ENCODE data around the gene MRPL51. TPM values are rescaled to one million over a fixed set of nuclear protein-coding genes. Genes with fewer than 3 reads are reported as not detected.
A peak's percentile ranks its signal among the peaks of the same experiment; 100 is the strongest.

The MRPL51 gene
- polyA plus RNA-seq, 6 donors from 2014 or later: 126 to 243 (median 176) TPM

DNA sequence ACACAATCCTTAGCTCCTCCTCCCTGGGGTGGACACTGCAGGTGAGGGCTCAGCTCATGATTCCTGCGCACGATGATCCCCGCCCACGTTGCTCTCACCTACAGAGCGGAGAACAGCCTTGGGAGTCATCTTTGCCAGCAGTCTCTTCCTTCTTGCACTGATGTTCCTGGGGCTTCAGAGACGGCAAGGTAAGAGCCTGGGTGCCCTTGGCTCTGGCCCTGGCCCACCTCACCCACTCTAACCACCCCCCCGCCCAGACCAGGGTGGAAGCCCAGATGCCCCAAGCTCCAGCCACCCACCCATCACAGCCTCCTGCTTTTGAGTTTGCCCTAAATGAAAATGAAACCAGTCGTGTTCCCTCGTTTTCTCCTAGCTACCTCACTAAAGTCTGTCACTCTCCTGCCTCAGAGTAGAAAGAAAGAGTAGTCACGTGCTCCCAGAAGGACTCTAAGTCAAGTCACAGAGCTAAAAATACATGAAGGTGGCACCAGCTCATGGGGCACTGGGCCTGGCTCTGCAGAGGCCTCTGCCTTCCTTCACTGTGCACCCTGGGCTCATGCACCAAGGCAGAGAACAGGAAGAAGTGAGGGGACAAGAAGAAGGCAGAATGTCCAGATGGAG lies 32.2 kb downstream of the MRPL51 start:
- ATAC-seq (ENCODE audit: low read depth in 2 of 2) (no peak), DNase-seq (no peak)
- Mint-ChIP-seq H3K9me3 (no peaks in the 10 kb centered on the region), H3K36me3 (peaks cover 24 to 56% of the 10 kb centered on the region in 2 donors), H3K4me1 (peaks cover 63 to 88% (median 67%) of the 10 kb centered on the region in 3 donors), H3K27me3 (no peaks in the 10 kb centered on the region), H3K27ac (peak overlapping the region; percentile 94 to 100 (median 99)), H3K4me3 (peak overlapping the region in 7 of 8 donors; percentile 39 to 91 (median 71))

DNA sequence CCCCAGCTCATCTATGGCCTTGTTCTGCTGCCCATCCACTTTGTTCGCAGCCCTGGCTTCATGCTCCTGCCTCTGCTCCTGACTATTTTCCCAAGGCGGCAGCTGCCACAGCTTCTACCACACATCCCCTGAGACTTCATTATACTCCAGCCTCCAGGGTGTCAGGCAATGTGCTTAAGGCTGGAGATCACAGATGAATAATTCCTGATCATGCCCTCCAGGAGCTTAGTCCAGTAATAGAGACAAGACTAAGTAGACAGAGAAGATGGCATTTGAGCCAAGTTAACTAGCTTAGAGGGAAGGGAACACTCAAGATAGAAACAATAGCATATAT lies 34.1 kb downstream of the MRPL51 start:
- peaks cover 49 to 82% (median 57%) of the 10 kb centered on the region in 3 donors for H3K4me1 Mint-ChIP-seq
- H3K9me3 Mint-ChIP-seq: no peaks in the 10 kb centered on the region
- peak overlapping the region in 5 of 8 donors; percentile 26 to 50 (median 32) for H3K4me3 Mint-ChIP-seq
- DNase-seq (no peak), ATAC-seq (ENCODE audit: low read depth in 2 of 2) (no peak)
- peaks cover 25 to 47% of the 10 kb centered on the region in 2 donors for H3K36me3 Mint-ChIP-seq
- no peaks in the 10 kb centered on the region for H3K27me3 Mint-ChIP-seq
- H3K27ac Mint-ChIP-seq: peak overlapping the region; percentile 71 to 95 (median 90)

DNA sequence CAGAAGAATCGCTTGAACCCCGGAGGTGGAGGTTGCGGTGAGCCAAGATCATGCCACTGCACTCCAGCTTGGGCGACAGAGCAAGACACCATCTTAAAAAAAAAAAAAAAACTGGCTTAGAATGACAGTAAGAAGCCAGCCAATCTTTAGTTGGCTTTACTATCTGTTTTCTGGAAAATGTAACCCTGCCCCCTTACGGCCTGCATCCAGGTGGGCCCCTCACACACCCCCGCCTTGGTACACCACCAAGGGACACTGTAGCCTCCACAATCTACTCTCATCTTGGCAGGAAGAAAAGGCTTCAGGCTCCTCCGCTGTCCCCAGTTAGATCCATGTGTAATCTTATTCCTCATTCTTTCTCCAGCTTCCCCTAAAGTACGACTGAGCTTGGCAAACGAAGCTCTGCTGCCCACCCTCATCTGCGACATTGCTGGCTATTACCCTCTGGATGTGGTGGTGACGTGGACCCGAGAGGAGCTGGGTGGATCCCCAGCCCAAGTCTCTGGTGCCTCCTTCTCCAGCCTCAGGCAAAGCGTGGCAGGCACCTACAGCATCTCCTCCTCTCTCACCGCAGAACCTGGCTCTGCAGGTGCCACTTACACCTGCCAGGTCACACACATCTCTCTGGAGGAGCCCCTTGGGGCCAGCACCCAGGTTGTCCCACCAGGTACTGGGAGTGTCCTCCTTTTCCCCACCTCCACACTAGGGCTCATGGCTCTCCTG lies 34.6 kb downstream of the MRPL51 start:
- H3K27ac Mint-ChIP-seq: peak overlapping the region; percentile 71 to 97 (median 92)
- peak overlapping the region in 5 of 8 donors; percentile 26 to 50 (median 47) for H3K4me3 Mint-ChIP-seq
- no peak for ATAC-seq (ENCODE audit: low read depth in 2 of 2)
- no peak for DNase-seq
- peaks cover 25 to 49% of the 10 kb centered on the region in 2 donors for H3K36me3 Mint-ChIP-seq
- no peaks in the 10 kb centered on the region for H3K9me3 Mint-ChIP-seq
- H3K4me1 Mint-ChIP-seq: peaks cover 50 to 82% (median 54%) of the 10 kb centered on the region in 3 donors
- no peaks in the 10 kb centered on the region for H3K27me3 Mint-ChIP-seq

DNA sequence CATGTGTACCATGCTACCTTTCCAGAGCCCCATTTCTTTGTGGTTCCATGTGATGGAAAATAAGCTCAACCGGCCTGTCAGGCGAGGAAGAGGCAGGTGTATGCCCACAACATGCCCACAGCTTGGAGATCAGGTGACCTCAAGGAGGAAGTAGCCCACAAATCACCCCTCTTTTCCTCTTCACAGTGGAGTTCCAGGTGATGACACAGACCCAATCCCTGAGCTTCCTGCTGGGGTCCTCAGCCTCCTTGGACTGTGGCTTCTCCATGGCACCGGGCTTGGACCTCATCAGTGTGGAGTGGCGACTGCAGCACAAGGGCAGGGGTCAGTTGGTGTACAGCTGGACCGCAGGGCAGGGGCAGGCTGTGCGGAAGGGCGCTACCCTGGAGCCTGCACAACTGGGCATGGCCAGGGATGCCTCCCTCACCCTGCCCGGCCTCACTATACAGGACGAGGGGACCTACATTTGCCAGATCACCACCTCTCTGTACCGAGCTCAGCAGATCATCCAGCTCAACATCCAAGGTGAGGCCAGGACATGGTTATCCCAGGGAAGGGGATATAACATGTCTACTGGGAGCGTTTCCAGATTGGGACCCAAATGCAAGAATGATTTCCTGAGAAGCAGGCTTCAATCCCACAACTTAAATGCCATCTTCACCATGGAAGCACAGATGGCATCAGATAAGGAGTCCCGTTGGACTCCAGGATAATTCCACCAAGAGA lies 35.7 kb downstream of the MRPL51 start:
- peak overlapping the region in 1 of 8 donors; percentile 77 for H3K4me3 Mint-ChIP-seq
- peaks cover 24 to 42% of the 10 kb centered on the region in 2 donors for H3K36me3 Mint-ChIP-seq
- DNase-seq: no peak

DNA sequence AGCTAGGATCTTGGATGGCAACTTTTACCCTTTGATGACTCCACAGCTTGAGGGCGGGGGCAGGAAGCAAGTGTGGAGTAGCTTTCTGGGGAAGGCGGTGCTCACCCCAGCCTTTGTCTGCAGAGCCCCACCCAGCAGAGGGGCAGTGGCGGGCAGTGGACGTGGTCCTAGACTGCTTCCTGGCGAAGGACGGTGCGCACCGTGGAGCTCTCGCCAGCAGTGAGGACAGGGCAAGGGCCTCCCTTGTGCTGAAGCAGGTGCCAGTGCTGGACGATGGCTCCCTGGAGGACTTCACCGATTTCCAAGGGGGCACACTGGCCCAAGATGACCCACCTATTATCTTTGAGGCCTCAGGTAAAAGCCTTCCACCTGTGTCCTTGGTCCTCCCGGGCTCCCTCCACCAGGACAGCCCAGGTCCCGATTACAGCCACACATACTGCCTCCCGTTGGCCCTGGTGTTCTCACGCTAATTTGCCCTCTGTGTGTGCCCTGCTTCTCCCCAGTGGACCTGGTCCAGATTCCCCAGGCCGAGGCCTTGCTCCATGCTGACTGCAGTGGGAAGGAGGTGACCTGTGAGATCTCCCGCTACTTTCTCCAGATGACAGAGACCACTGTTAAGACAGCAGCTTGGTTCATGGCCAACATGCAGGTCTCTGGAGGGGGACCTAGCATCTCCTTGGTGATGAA lies 40.0 kb downstream of the MRPL51 start:
- Mint-ChIP-seq H3K27ac (peak overlapping the region; percentile 90 to 100 (median 99)), H3K4me3 (peak overlapping the region; percentile 93 to 100 (median 100)), H3K4me1 (peaks cover 40 to 66% (median 51%) of the 10 kb centered on the region in 3 donors), H3K36me3 (peaks cover 9 to 15% of the 10 kb centered on the region in 2 donors), H3K9me3 (no peaks in the 10 kb centered on the region), H3K27me3 (no peaks in the 10 kb centered on the region)
- no peak for ATAC-seq (ENCODE audit: low read depth in 2 of 2)
- DNase-seq: no peak

More for the DNA sequence above, 35.7 kb downstream of the MRPL51 start:
- Mint-ChIP-seq H3K27me3 (no peaks in the 10 kb centered on the region), H3K9me3 (no peaks in the 10 kb centered on the region), H3K4me1 (peaks cover 48 to 82% (median 53%) of the 10 kb centered on the region in 3 donors), H3K27ac (peak overlapping the region; percentile 36 to 79 (median 62))
- ATAC-seq (ENCODE audit: low read depth in 2 of 2): no peak

DNA sequence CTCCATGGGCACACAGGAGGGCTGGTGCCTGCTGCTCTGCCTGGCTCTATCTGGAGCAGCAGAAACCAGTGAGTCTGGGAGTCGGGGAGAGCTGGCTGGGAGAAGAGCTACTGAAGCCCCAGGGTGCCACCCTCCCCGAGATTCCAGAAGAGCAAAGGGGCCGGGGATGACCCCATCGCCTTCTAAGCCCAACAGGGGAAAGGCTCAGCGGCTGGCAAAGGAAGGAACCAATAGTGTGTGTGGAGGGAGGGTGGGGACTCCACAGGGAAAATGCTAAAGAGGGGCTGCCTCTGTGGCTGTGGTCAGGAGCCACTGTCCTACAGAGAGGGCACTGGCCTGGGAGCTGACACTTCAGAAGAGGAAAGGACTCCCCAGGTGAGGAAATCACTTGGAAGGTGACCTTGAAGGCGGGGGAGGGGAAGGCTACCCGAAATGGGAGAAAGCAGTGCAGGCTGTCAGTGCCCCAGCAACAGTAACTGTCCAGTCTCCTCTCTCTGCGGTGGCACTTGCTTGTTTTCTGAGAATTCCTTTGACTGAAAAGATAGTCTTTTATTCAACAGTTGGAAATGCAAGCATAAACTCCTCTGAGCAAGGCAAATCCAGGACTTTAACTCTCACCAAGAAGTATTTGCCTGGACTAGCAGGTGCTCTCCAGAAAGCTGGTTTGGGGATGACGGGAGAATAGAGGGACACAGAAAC lies 40.7 kb downstream of the MRPL51 start:
- Mint-ChIP-seq H3K27ac (peak overlapping the region; percentile 93 to 100 (median 99)), H3K36me3 (peaks cover 9 to 13% of the 10 kb centered on the region in 2 donors), H3K27me3 (no peaks in the 10 kb centered on the region), H3K4me1 (peaks cover 44 to 69% (median 56%) of the 10 kb centered on the region in 3 donors), H3K4me3 (peak overlapping the region; percentile 93 to 100 (median 100)), H3K9me3 (no peaks in the 10 kb centered on the region)
- DNase-seq: no peak
- ATAC-seq (ENCODE audit: low read depth in 2 of 2): no peak

DNA sequence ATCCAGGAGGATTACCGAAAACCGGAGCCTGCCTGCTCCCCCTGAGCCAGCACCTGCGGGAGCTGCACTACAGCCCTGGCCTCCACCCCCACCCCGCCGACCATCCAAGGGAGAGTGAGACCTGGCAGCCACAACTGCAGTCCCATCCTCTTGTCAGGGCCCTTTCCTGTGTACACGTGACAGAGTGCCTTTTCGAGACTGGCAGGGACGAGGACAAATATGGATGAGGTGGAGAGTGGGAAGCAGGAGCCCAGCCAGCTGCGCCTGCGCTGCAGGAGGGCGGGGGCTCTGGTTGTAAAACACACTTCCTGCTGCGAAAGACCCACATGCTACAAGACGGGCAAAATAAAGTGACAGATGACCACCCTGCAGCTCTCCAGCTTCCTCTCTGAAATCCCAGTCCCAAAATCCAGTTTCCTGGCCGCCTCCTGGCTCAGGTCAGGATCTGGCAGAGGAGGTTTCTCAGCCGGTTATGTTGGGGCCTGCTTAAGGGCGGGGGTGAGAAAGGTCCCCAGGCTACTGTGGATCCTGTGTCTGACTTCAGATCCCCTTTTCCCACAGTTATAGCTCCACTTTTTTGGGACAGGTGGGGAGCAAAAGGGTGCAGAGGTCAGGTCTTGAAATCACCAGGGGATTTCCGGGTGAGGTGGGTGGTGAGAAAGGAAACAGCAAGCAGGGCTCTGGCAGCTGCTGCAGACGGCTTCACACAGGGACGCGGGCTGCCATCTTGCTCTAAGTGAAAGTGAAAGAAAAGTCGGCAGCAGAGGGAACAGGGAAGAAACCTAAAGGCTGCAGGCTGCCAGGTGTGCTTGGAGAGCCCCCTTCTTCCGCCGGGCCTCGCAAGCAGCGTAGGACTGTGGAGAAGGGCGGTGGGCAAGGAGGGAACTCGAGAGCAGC lies 41.5 kb downstream of the MRPL51 start, which contains the start of gene TAPBPL:
Gene TAPBPL, plus strand, starts transcription at position 695 of the 897 bp plus-strand sequence. CDS start 207 bp downstream, outside the sequence.
- Mint-ChIP-seq H3K27ac (peak within 1 kb of the TSS; percentile 93 to 100 (median 99)), H3K4me1 (peaks cover 48 to 70% (median 58%) of the 10 kb centered on the region in 3 donors), H3K9me3 (no peaks in the 10 kb centered on the region), H3K4me3 (peak within 1 kb of the TSS; percentile 93 to 100 (median 100)), H3K36me3 (peaks cover 7 to 9% of the 10 kb centered on the region in 2 donors), H3K27me3 (no peaks in the 10 kb centered on the region)
- peak; percentile 95 for ATAC-seq (ENCODE audit: low read depth in 2 of 2)
- DNase-seq: peak; percentile 83

DNA sequence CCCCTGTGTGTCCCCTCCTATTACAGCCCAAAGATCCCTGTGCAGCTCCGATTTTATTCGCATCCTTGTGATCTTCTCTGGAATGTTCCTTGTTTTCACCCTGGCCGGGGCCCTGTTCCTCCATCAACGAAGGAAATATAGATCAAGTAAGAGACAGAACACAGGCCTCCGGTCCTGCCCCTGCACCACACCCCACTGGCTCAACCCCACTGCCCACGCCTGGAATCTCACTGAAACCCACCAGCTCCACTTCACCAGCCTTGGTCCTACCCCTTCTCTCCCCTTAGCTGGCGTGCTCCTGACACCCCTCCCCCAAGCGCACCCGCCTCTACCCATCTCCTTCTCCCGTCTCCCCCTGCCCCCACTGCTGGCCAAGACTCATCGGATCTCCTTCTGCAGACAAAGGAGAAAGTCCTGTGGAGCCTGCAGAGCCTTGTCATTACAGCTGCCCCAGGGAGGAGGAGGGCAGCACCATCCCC lies 42.2 kb downstream of the MRPL51 start:
- Mint-ChIP-seq H3K4me1 (peaks cover 55 to 71% (median 65%) of the 10 kb centered on the region in 3 donors), H3K9me3 (no peaks in the 10 kb centered on the region), H3K27me3 (no peaks in the 10 kb centered on the region), H3K27ac (peak overlapping the region; percentile 93 to 100 (median 99)), H3K36me3 (peaks cover 6 to 7% of the 10 kb centered on the region in 2 donors), H3K4me3 (peak overlapping the region; percentile 93 to 100 (median 100))
- DNase-seq: no peak
- ATAC-seq (ENCODE audit: low read depth in 2 of 2): no peak

DNA sequence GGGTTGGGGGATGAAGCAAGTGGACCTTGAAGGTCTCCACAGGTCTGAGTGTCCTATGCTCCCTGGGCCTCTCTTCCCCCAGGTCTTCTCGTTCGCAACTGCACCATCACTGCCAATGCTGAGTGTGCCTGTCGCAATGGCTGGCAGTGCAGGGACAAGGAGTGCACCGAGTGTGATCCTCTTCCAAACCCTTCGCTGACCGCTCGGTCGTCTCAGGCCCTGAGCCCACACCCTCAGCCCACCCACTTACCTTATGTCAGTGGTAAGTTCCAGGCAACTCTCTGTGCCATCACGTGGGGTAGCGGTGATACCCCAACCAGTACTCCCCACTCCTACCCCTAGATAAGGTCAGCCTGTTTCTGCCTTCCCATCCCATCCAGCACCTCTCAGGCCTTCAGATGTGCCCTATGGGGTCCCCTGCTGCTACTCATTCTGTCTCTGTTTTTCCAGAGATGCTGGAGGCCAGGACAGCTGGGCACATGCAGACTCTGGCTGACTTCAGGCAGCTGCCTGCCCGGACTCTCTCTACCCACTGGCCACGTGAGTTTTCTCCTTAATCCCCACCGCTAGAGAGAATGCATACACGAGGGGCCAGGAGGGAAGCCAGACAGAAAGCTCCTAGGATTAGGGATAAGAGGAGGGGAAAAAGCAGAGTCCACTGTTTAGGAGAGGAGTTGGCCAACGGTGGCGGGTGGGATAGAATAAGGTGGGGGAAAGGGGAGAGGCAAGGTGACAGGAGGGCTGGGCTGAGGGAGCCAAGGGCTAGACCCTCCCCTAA lies 42.8 kb downstream of the MRPL51 start:
- H3K27me3 Mint-ChIP-seq: no peaks in the 10 kb centered on the region
- H3K36me3 Mint-ChIP-seq: peaks cover 4 to 7% of the 10 kb centered on the region in 2 donors
- H3K4me3 Mint-ChIP-seq: peak overlapping the region; percentile 93 to 100 (median 100)
- no peak for DNase-seq
- H3K9me3 Mint-ChIP-seq: no peaks in the 10 kb centered on the region
- no peak for ATAC-seq (ENCODE audit: low read depth in 2 of 2)
- H3K4me1 Mint-ChIP-seq: peaks cover 61 to 75% (median 71%) of the 10 kb centered on the region in 3 donors
- H3K27ac Mint-ChIP-seq: peak overlapping the region; percentile 80 to 100 (median 99)

DNA sequence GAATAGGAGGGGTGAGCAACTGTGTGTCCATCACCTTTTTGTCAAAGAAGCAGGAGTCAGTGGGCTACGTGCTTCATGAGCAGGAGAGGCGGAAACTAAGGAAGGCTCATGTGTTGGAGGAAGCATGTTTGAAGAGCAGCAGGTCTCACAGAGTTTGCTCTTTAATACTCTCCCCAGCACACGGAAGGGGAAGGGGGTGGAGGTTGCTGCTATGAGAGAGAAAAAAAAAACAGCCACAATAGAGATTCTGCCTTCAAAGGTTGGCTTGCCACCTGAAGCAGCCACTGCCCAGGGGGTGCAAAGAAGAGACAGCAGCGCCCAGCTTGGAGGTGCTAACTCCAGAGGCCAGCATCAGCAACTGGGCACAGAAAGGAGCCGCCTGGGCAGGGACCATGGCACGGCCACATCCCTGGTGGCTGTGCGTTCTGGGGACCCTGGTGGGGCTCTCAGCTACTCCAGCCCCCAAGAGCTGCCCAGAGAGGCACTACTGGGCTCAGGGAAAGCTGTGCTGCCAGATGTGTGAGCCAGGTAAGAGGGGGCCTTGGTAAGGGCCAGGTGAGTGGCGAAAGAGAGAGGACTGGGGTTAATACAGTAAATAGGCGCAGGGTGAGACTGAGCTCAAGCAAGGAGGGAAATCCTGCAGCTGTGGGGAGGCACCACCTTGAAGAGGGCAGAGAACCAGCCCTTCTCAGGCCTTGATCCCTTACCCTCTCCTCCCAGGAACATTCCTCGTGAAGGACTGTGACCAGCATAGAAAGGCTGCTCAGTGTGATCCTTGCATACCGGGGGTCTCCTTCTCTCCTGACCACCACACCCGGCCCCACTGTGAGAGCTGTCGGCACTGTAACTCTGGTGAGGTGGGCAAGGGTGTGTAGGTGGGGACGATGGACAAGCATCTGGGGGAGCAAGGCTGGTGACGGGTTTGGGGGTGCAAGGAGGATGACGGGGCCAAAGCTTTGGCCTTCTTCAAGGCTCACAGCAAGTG lies 48.1 kb downstream of the MRPL51 start, which contains the start of gene CD27:
Gene CD27, plus strand, starts transcription at position 252 of the 985 bp plus-strand sequence. Its CDS starts 141 bp downstream, at position 393.
- Mint-ChIP-seq H3K4me3 (peak within 1 kb of the TSS in 7 of 8 donors; percentile 53 to 82 (median 77)), H3K36me3 (no peaks in the 10 kb centered on the region), H3K9me3 (no peaks in the 10 kb centered on the region), H3K4me1 (peaks cover 49 to 69% (median 59%) of the 10 kb centered on the region in 3 donors), H3K27me3 (no peaks in the 10 kb centered on the region), H3K27ac (peak within 1 kb of the TSS; percentile 76 to 96 (median 89))
- no peak for DNase-seq
- peak; percentile 40 to 57 for ATAC-seq (ENCODE audit: low read depth in 2 of 2)
